ENCODE results near the gene VGLL4. TPM values are rescaled to one million over a fixed set of nuclear protein-coding genes. Genes with fewer than 3 reads are reported as not detected.

The VGLL4 gene
- total RNA-seq, 1 experiment from 2014 or later: 42.1 TPM

DNA sequence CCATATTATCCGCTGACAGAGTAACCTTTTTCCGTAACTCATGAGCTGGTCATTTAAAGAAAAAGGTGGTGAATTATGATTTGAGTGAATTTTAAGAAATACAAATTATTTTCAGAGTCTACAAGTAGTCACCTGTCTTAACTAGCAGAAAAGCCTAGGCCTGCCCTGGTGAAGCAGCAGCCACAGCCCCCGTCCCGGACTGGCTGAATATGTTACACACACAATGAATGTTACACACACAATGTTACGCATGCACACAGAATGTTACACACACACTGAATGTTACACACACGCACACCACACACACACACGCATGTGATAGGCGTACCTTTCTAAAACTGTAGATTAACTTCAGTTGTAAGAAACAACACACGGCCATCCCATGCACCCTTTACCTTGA, 77.8 kb downstream of the VGLL4 start:
- H4K20me1 ChIP-seq (ENCODE audit: control insufficient read depth, insufficient read depth, insufficient read length): peaks cover 2% of the 10 kb centered on the region
- no peaks in the 10 kb centered on the region for H3K4me1 ChIP-seq (ENCODE audit: insufficient read depth, low read length)
- H4K91ac ChIP-seq (ENCODE audit: insufficient read length, low read depth, low read length): no peak overlapping the region
- H2AK5ac ChIP-seq (ENCODE audit: insufficient read length, low read length): no peak overlapping the region
- no peak overlapping the region for H2BK5ac ChIP-seq (ENCODE audit: insufficient read length, low read length)
- no peak overlapping the region for H3K4me3 Mint-ChIP-seq
- peaks cover 1% of the 10 kb centered on the region; the same call in 1 of the 2 replicates for H3K27me3 Mint-ChIP-seq (ENCODE audit: low read depth)
- no peak overlapping the region for H2BK20ac ChIP-seq (ENCODE audit: low read depth, low read length, poor library complexity, severe bottlenecking)
- no peak overlapping the region for H3K23ac ChIP-seq (ENCODE audit: insufficient read length, low read depth, low read length)
- H3K23me2 ChIP-seq (ENCODE audit: insufficient read length, low read depth, low read length, poor library complexity, severe bottlenecking): no peaks in the 10 kb centered on the region
- no peak overlapping the region for H4K8ac ChIP-seq (replicated peaks; ENCODE audit: insufficient read length, low read depth, low read length)
- no peak overlapping the region for H3K14ac ChIP-seq (ENCODE audit: insufficient read depth, low read length)
- TF ChIP-seq, protein P1, sequence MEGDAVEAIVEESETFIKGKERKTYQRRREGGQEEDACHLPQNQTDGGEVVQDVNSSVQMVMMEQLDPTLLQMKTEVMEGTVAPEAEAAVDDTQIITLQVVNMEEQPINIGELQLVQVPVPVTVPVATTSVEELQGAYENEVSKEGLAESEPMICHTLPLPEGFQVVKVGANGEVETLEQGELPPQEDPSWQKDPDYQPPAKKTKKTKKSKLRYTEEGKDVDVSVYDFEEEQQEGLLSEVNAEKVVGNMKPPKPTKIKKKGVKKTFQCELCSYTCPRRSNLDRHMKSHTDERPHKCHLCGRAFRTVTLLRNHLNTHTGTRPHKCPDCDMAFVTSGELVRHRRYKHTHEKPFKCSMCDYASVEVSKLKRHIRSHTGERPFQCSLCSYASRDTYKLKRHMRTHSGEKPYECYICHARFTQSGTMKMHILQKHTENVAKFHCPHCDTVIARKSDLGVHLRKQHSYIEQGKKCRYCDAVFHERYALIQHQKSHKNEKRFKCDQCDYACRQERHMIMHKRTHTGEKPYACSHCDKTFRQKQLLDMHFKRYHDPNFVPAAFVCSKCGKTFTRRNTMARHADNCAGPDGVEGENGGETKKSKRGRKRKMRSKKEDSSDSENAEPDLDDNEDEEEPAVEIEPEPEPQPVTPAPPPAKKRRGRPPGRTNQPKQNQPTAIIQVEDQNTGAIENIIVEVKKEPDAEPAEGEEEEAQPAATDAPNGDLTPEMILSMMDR (conservative IDR thresholded peaks at IDR 0.05): no peak
- H3K79me2 ChIP-seq (ENCODE audit: insufficient read depth, low read length): no peaks in the 10 kb centered on the region; the same call in 1 of the 2 replicates
- H3K27me3 ChIP-seq (ENCODE audit: insufficient read depth, low read length): no peaks in the 10 kb centered on the region
- peak overlapping the region in 1 of 3 experiments; percentile 57; a peak in 1 of 7 replicates for H3K27ac Mint-ChIP-seq
- H3K9me3 ChIP-seq (ENCODE audit: control insufficient read depth, low read depth, low read length): no peaks in the 10 kb centered on the region
- no peak overlapping the region for H4K5ac ChIP-seq (ENCODE audit: insufficient read length, low read depth, low read length)
- H3K56ac ChIP-seq (ENCODE audit: insufficient read length, low read depth, low read length): no peak overlapping the region
- no peak overlapping the region for H3T11ph ChIP-seq (ENCODE audit: low read length)
- no peak overlapping the region for H2BK120ac ChIP-seq (ENCODE audit: low read depth, low read length, poor library complexity, severe bottlenecking)
- 0 out of 4 replicates have a peak, but pooled peaks cover 4 to 5% of the 10 kb centered on the region in 2 experiments for H3K4me1 Mint-ChIP-seq
- no peak overlapping the region for H3K9ac ChIP-seq (ENCODE audit: extremely low read depth, insufficient read length, low read length)
- H3K4ac ChIP-seq (ENCODE audit: low read depth, low read length): no peak overlapping the region
- no peak overlapping the region for H3K18ac ChIP-seq (ENCODE audit: insufficient read length, low read depth, low read length)
- no peak overlapping the region for H3K4me2 ChIP-seq (ENCODE audit: insufficient read depth, insufficient read length, low read length)
- H2BK15ac ChIP-seq (ENCODE audit: low read depth, low read length): no peak overlapping the region
- H3K36me3 Mint-ChIP-seq (ENCODE audit: insufficient read depth in 1 of 3, low read depth in 3 of 3): peaks cover 7 to 29% (median 18%) of the 10 kb centered on the region in 3 experiments; a peak in 6 of 7 replicates
- H2BK12ac ChIP-seq (ENCODE audit: insufficient read length, low read depth, low read length): no peak overlapping the region
- H2AFZ ChIP-seq (ENCODE audit: low read length): no peak overlapping the region
- peaks cover 3% of the 10 kb centered on the region for H3K79me1 ChIP-seq (ENCODE audit: insufficient read depth, low read depth, low read length, poor library complexity, severe bottlenecking)
- no CpG with 5 or more reads among the region's 9 CpGs for WGBS (ENCODE audit: extremely low coverage, insufficient read length, low lambda C conversion rate)
- no peak for DNase-seq
- H3K27ac ChIP-seq (ENCODE audit: insufficient read length, low read depth, low read length): no peak overlapping the region
- H3K9me3 Mint-ChIP-seq: no peaks in the 10 kb centered on the region

Data from H9 (cell line).